KMS-11 (cell line): ENCODE measurements around the gene ALOX5.

Experiments used
- H2AFZ ChIP-seq: fragments of 200-600 bp; sonication (generic); 2 replicates; pipeline ENCODE4 v1.6.1; 2016; ENCODE audit warnings: antibody characterized with exemption, mixed run types, low read depth
- H3K27ac ChIP-seq: fragments of 200-600 bp; sonication (generic); 2 replicates; pipeline ENCODE4 v1.6.1; 2016; ENCODE audit warnings: mild to moderate bottlenecking, mixed run types
- H3K27me3 ChIP-seq: fragments of 200-600 bp; sonication (generic); 2 replicates; pipeline ENCODE4 v1.6.1; 2017; ENCODE audit warnings: mild to moderate bottlenecking, low read depth, mixed run types, moderate library complexity; ENCODE audit not compliant: insufficient read depth
- H3K36me3 ChIP-seq: fragments of 200-600 bp; sonication (generic); 2 replicates; pipeline ENCODE4 v1.6.1; 2017; ENCODE audit warnings: mild to moderate bottlenecking, mixed run types; ENCODE audit not compliant: insufficient read depth
- H3K4me1 ChIP-seq: fragments of 200-600 bp; sonication (generic); 2 replicates; pipeline ENCODE4 v1.6.1; 2016; ENCODE audit warnings: mild to moderate bottlenecking, low read depth, mixed run types; ENCODE audit not compliant: poor library complexity, severe bottlenecking
- H3K4me2 ChIP-seq: fragments of 200-600 bp; sonication (generic); 2 replicates; pipeline ENCODE4 v1.7.0; 2016; ENCODE audit warnings: mild to moderate bottlenecking, mixed run types
- H3K4me3 ChIP-seq: fragments of 200-600 bp; sonication (generic); IDR thresholded peaks from 2 replicates; pipeline ENCODE4 v1.6.1; 2017; ENCODE audit warnings: low read depth, low read length, mixed read lengths; ENCODE audit not compliant: insufficient read depth
- H3K79me2 ChIP-seq: fragments of 200-600 bp; sonication (generic); 2 replicates; pipeline ENCODE4 v1.6.1; 2016; ENCODE audit warnings: low read depth, mixed run types; ENCODE audit not compliant: insufficient read depth
- H3K9ac ChIP-seq: fragments of 200-600 bp; sonication (generic); 2 replicates; pipeline ENCODE4 v1.6.1; 2016; ENCODE audit warnings: mild to moderate bottlenecking, mixed run types
- H4K20me1 ChIP-seq: fragments of 200-600 bp; sonication (generic); 2 replicates; pipeline ENCODE4 v1.6.1; 2016; ENCODE audit warnings: mild to moderate bottlenecking, mixed run types; ENCODE audit not compliant: insufficient read depth
- TF ChIP-seq, protein P1 (sequence below): fragments of 200-600 bp; sonication (generic); conservative IDR thresholded peaks from 2 replicates; pipeline ENCODE4 v1.6.1; 2017; ENCODE audit warnings: low read depth, mild to moderate bottlenecking, antibody characterized with exemption, low read length, moderate library complexity, mixed read lengths

The ALOX5 gene

DNA sequence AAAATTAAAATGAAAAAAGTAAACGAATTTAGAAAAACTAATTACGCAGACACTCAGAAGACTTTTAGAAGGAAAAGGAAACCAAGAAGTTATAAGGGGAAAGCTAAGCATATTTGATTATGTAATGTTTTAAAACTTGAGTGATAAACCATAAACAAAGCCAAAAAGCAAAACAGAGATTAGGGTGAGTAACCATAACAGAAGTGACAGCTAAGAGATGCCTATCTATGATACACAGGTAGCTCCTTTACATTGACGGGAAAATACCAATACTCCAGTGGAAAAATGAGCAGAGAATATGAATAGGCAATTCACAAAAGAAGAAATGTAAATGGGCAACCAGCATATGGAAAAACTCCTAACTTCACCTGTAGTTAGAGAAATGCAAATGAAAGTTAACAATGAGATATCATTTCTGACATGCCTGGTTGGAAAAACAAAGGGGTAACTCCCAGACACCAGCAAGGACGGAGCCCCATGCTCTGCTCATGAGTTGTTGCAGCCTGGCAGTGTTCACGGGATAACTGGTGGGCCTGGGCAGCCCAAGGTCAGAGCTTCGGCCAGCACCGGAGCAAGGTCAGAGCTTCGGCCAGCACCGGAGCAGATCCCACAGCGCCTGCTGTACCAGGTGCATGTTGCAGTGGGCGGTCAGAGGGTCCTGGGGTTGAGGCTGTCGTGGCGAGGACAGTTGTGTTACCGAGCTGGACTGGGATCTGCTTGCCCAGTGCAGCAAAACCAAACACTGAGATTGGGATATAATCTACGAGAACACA, 58.9 kb downstream of the ALOX5 start:
- peak overlapping the region; percentile 96 for H3K27ac ChIP-seq
- peak overlapping the region; percentile 70 for H3K4me2 ChIP-seq
- H3K79me2 ChIP-seq: no peaks in the 10 kb centered on the region
- H3K27me3 ChIP-seq: no peaks in the 10 kb centered on the region
- no peak overlapping the region for H3K9ac ChIP-seq
- H3K36me3 ChIP-seq: no peaks in the 10 kb centered on the region
- H2AFZ ChIP-seq: no peak overlapping the region
- H4K20me1 ChIP-seq: no peaks in the 10 kb centered on the region
- TF ChIP-seq, protein P1, sequence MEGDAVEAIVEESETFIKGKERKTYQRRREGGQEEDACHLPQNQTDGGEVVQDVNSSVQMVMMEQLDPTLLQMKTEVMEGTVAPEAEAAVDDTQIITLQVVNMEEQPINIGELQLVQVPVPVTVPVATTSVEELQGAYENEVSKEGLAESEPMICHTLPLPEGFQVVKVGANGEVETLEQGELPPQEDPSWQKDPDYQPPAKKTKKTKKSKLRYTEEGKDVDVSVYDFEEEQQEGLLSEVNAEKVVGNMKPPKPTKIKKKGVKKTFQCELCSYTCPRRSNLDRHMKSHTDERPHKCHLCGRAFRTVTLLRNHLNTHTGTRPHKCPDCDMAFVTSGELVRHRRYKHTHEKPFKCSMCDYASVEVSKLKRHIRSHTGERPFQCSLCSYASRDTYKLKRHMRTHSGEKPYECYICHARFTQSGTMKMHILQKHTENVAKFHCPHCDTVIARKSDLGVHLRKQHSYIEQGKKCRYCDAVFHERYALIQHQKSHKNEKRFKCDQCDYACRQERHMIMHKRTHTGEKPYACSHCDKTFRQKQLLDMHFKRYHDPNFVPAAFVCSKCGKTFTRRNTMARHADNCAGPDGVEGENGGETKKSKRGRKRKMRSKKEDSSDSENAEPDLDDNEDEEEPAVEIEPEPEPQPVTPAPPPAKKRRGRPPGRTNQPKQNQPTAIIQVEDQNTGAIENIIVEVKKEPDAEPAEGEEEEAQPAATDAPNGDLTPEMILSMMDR: no peak
- H3K4me3 ChIP-seq: no peak overlapping the region
- H3K4me1 ChIP-seq: peaks cover 74% of the 10 kb centered on the region

DNA sequence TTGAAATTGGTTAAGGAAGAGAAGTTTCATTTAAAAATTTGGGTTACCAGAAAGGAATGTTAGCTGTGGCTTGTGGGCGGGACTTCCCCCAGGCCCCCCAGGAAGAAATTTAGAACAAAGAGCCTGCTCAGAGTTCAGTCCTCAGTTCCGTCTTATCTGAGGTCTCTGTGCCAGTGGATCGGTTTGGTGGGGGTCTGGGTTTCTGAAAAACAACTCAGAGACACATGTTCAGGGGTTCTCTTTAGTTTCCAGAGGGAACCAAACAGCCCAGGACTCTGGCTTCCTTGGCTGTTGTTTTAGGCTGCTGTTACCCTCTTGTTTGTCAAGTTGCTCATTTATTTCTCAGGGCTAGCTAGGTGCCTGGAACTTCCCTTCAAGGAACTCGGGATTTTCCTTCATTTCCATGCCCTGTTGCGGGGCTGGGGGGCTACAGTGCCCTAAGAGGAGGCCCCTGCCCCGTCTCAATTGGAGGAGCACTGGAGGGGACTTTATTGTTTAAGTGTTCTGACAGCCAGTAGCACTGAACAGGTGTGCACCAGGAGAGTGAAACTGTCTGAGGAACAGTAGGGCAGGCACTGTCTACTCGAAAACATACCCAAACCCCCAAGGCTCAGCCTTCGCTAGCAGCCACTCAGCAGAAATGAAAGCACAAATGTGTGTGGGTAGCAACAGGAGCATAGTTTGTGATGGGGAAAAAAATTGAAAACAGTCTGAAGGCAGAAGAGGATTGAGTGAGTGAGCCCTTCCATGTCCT, 59.9 kb downstream of the ALOX5 start:
- Histone ChIP-seq H3K4me1 (peaks cover 77% of the 10 kb centered on the region), H3K36me3 (no peaks in the 10 kb centered on the region), H3K9ac (peak overlapping the region; percentile 71; the same call in 1 of the 2 replicates), H3K79me2 (no peaks in the 10 kb centered on the region), H3K27ac (peak overlapping the region; percentile 96), H3K27me3 (no peaks in the 10 kb centered on the region), H4K20me1 (no peaks in the 10 kb centered on the region), H2AFZ (peak overlapping the region; percentile 42; the same call in 1 of the 2 replicates), H3K4me2 (peak overlapping the region; percentile 70), H3K4me3 (no peak overlapping the region)
- TF ChIP-seq, protein P1: no peak

DNA sequence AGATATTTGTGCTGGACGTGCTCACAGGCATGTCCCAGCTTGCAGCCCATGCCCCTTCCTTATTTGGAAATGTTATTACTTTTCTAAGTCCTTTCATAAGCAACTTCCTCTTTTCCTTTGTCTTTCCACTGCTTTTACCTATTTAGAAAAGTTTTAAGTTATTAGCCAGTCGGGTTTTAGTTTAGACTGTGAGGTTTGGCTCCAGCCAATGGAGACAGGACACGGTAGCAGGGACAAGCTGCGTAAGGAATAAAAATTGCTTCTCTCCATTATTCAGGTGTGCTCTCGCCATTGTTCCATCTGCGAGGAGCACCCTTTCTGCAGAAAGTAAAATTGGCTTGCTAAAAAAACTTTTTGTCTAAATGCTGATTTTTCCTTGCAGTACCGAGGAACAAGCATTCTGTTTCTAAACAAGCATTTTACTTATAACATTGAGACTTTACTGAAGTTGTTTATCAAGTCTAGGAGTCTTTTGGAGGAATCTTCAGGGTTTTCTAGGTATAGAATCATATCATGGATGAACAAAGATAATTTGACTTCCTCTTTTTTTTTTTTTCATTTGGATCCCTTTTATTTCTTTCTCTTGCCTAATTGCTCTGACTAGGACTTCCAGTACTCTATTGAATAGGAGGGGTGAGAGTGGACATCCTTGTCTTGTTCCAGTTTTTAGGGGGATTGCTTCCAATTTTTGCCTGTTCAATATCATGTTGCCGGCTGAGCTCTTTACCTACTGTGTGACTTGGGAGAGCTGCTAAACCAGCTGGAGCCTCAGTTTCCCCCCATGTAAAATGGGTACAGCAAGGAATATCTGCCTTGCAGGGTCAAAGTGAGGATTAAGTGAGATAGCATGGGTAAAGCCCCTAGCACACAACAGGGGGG, 63.8 kb downstream of the ALOX5 start:
- TF ChIP-seq, protein P1: no peak
- Histone ChIP-seq H3K79me2 (no peaks in the 10 kb centered on the region), H3K4me1 (peaks cover 40% of the 10 kb centered on the region), H4K20me1 (no peaks in the 10 kb centered on the region), H3K27ac (no peak overlapping the region), H3K4me3 (no peak overlapping the region), H3K4me2 (no peak overlapping the region), H2AFZ (no peak overlapping the region), H3K27me3 (no peaks in the 10 kb centered on the region), H3K9ac (no peak overlapping the region), H3K36me3 (no peaks in the 10 kb centered on the region)

DNA sequence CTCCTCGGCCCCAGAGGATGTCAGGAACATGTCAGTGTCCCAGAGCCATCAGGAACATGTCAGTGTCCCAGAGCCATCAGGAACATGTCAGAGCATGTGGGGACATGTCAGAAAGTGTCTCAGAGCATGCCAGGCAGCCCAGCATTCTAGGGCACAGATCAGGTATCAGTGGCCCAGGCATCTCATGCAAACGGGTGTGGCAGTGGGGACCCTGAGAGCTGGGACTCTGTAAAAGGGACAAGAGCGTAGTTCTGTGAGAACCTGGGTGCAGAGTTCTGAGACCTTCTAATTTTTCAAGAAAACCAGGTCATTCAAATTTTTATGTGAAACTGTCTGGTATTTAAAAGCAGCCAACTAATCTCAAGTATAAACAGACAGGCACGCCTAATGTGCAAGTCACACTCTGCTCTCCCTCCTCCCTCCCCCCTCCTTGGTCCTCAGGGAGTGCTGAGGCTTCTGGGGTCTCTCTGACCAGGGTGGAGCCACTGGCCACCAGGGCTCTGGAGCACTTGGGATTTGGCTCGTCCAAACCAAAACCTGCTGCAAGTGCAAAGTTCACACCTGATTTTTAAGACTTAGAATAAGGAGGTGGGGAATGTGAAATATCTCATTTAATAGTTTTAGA, 64.6 kb downstream of the ALOX5 start:
- Histone ChIP-seq H3K27ac (no peak overlapping the region), H2AFZ (no peak overlapping the region), H3K36me3 (no peaks in the 10 kb centered on the region), H3K79me2 (no peaks in the 10 kb centered on the region), H3K27me3 (no peaks in the 10 kb centered on the region), H3K4me2 (no peak overlapping the region), H3K4me1 (peaks cover 33% of the 10 kb centered on the region), H4K20me1 (no peaks in the 10 kb centered on the region), H3K9ac (no peak overlapping the region), H3K4me3 (no peak overlapping the region)
- TF ChIP-seq, protein P1: no peak
